Stimulated activated memory B cell treated with anti-CD40 and anti-IgM and Interleukin-4, amounts not matched to agents 10 μg/mL and 1 μg/mL and 100 μg/mL, for 72 hours (primary cell): ENCODE results near the gene UPK2.

Source experiments
- ATAC-seq: fragments of 150-1000 bp; cut with Tn5 transposase; 2 replicates; pipeline ENCODE4 v1.10.0; 2021
- H3K27ac Mint-ChIP-seq: one replicate; pipeline ENCODE4 v1.8.0; 2022; ENCODE audit warnings: mild to moderate bottlenecking, mixed read lengths
- H3K27me3 Mint-ChIP-seq: one replicate; pipeline ENCODE4 v1.8.0; 2022; ENCODE audit warnings: mixed read lengths
- H3K36me3 Mint-ChIP-seq: one replicate; pipeline ENCODE4 v1.8.0; 2022; ENCODE audit warnings: mixed read lengths
- H3K4me1 Mint-ChIP-seq: one replicate; pipeline ENCODE4 v1.8.0; 2022; ENCODE audit warnings: mixed read lengths
- H3K4me3 Mint-ChIP-seq: one replicate; pipeline ENCODE4 v1.8.0; 2022; ENCODE audit warnings: mild to moderate bottlenecking, moderate library complexity, mixed read lengths
- H3K9me3 Mint-ChIP-seq: one replicate; pipeline ENCODE4 v1.8.0; 2022; ENCODE audit warnings: mixed read lengths

Gene UPK2

DNA sequence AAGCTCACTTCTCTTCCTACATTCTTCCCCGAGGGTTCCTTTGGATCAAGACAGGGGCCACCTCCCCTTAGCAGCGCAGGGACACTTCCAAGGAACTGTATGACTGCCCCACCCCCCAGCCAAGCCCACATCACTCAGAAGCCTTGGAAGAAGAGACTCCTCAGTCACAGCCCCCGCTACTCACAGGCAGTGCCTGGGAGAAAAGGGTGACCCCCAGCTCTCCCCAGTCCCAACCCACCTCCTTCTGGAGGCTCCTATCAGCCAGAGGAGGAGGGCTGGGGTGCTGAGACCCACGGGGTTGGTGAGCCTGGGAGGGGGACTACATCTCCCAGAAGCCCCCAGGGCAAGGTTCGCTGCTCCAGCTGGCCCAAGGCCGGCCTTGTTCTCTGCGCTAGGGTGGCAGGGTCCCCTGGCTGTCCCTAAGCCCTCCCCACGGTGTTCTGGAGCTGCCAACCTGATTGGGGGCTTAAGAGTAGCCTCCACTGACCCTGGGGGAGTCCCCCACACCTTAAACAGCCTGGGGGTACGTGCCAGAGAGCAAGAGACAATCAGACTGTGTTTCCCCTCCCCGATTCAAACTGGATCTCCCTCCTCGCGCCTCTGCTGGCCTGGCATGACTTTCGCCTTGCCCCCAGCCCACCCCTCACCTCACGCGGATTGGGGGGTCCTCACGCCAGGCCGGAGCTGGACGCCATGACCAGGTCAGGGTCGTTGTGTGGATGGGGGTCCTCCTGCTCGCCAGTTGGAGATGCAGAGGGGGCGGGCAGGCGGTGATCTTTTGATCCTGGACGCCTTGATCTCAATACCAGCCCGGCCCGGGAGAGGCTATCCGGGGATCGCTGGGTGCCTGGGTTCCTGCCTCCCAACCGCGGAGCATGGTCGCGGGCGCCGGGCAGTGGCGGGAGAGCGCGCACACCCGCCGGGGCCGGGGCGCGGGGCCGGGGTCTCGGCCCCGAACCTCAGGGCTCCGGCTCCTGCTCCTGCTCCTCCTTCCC is 31.2 kb upstream of the UPK2 start:
- Mint-ChIP-seq H3K4me1 (peaks cover 76% of the 10 kb centered on the region), H3K4me3 (peak overlapping the region; percentile 86), H3K27me3 (no peaks in the 10 kb centered on the region), H3K36me3 (no peaks in the 10 kb centered on the region), H3K9me3 (no peaks in the 10 kb centered on the region), H3K27ac (peak overlapping the region; percentile 91)
- no peak for ATAC-seq

DNA sequence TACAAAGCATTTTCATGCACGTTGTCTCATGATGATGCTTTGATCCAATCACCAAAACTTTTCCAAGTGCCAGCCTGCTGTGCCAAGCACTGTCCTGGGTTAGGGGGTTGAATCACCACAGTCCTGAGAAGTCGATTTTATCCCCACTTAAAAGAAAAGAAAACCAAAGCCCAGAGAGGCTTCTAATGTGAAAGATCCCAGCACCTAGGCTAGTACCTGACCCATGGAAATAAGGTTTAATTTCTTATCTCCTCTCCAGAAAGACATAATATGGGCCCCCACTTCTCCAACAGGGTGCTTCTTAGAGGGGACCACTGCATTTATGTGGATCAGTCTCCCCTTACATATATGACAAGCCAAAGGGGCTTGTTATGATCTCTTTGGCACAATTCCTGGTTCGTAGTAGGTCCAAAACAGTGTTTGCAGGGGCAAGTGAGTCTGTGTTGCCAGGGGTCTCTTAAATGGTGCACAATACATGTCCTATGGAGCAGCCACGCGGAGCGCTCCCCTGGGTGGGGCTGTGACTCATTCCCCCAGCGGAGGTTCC is 28.5 kb upstream of the UPK2 start:
- H3K4me3 Mint-ChIP-seq = peak overlapping the region; percentile 97
- no peaks in the 10 kb centered on the region for H3K9me3 Mint-ChIP-seq
- peak overlapping the region; percentile 91 for H3K27ac Mint-ChIP-seq
- H3K36me3 Mint-ChIP-seq = no peaks in the 10 kb centered on the region
- H3K4me1 Mint-ChIP-seq = peaks cover 71% of the 10 kb centered on the region
- no peaks in the 10 kb centered on the region for H3K27me3 Mint-ChIP-seq
- ATAC-seq = no peak

DNA sequence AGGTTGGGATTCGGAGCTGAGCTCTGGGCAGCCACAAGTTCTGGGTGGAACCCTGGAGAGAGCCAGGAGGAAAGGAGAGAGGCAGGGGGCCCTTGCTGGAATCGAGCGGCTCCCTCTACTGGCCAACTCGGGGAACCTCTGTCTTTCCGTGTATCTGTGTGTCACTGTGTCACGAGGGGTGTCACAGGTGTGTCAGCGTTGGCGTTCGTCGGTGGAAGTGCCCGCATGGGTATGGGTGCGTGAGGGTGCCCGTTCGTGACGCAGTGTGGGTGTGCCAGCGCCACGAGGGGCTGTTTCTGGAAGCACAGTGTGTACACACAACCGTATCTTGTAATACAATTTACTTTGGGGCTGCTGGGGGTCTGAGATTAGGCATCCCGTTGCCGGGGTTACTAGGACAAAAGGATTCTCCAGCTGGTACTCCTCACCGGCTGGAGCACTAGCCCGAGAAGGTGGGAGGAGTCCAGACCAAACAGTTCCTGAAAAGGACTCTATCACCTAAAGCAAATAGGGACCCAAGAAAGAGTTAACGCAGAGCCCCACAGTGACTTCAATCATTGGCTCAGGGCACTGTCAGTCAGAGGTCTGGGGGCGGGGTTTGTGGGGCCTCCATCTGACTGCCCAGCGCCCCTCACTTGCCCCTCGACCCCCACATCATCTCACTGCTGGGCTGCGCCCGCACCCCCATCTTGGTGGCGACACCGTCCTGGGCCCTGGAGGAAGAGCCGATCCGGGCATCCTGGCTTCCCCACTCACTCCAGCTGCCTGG is 27.8 kb upstream of the UPK2 start:
- peak; percentile 77 for ATAC-seq
- Mint-ChIP-seq H3K27ac (peak overlapping the region; percentile 91), H3K36me3 (no peaks in the 10 kb centered on the region), H3K4me3 (peak overlapping the region; percentile 97), H3K27me3 (no peaks in the 10 kb centered on the region), H3K9me3 (no peaks in the 10 kb centered on the region), H3K4me1 (peaks cover 64% of the 10 kb centered on the region)

DNA sequence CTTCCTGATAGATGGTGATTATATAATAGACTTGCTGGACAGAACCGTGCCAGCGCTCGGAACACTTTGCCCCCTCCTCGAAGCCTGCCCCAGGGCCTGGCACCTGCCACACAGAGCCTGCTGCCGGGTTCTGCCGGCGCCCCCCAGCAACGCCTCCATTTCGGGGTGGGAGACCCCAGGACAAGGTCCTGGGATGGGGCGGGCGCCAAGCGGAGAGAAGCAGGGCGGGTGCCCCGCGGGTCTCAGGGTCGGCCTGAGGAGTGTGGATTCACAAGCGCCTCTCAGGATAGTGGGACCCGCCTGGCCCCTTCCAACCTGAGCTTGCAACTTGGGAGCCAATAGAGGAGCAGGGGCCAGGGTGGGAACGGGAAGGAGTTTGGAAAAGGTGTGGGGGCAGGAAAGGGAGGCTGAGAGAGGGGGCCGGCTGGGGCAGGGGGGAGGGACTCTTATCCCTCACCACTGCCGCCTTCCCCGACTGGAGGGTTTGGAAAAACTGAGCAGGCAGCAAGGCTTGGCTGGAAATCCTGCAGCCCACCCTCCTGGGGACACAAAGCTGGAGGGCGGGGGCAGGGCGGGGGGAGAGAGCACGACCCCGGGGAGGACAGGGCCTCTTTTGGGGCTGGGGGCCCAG is 27.1 kb upstream of the UPK2 start:
- peak overlapping the region; percentile 91 for H3K27ac Mint-ChIP-seq
- H3K36me3 Mint-ChIP-seq = no peaks in the 10 kb centered on the region
- no peaks in the 10 kb centered on the region for H3K9me3 Mint-ChIP-seq
- ATAC-seq = peak; percentile 3
- H3K4me1 Mint-ChIP-seq = peaks cover 62% of the 10 kb centered on the region
- H3K27me3 Mint-ChIP-seq = no peaks in the 10 kb centered on the region
- peak overlapping the region; percentile 97 for H3K4me3 Mint-ChIP-seq

DNA sequence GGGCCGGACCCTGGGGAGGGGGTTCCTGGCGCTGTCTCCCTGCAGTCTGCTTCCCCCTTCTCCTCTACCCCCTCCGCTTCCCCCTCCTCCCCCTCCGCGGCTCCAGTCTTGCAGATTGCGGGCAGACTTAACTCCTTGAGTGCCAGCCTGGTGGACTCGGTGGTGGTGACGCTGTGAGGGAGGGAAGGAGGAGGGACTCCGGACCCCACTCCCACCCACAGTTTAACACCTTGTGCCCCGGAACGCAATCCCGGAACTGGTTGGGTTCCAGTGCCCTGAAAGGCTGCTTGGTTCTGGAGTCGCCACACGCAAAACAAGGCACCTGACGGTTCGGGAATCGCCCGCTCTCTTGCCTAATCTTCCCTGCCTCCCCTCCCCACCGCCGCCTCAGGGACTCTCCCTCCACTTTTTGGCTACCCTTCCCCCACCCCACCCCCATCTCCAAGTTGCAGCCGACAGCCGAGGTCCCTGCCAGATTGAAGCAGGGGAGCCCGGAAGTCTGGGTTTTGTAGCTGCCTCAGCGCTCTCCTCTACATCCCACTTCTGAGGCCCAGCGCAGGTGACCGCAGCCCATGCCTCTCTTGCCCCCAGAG is 26.5 kb upstream of the UPK2 start:
- peaks cover 56% of the 10 kb centered on the region for H3K4me1 Mint-ChIP-seq
- H3K27me3 Mint-ChIP-seq = no peaks in the 10 kb centered on the region
- H3K36me3 Mint-ChIP-seq = no peaks in the 10 kb centered on the region
- ATAC-seq = peak; percentile 14
- H3K9me3 Mint-ChIP-seq = no peaks in the 10 kb centered on the region
- peak overlapping the region; percentile 91 for H3K27ac Mint-ChIP-seq
- peak overlapping the region; percentile 97 for H3K4me3 Mint-ChIP-seq

DNA sequence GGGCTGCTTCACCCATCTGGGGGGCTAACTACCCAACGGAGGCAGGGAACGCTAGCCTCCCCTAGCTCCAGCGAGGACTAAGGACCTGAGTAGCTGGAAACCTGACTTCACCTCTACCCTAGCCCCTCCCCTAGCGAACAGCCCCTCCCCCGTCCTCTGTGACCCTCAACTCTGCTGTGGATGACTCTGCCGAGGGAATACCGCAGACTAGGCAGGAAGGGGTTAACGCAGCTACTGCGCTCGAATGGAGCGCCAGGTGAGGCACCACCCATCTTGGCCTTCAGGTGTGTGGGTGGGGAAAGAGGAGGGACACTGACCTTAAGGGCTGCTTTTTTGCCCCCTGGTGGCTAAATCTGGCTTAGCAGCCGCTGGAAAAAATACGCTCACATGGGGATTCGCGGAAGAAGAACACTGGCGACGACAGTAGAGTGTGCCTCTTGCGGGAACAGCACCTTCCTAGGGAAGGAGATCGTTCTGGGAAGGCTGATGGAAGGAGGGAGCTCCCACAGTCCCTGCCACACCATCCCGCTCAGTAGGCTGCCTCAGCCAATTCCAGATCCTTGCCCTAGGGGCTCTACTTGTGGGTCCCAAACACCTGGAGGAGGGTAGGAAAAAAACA is 25.9 kb upstream of the UPK2 start:
- H3K27ac Mint-ChIP-seq = peak overlapping the region; percentile 91
- no peaks in the 10 kb centered on the region for H3K9me3 Mint-ChIP-seq
- H3K27me3 Mint-ChIP-seq = no peaks in the 10 kb centered on the region
- H3K4me1 Mint-ChIP-seq = peaks cover 59% of the 10 kb centered on the region
- peak overlapping the region; percentile 97 for H3K4me3 Mint-ChIP-seq
- ATAC-seq = peak; percentile 40
- no peaks in the 10 kb centered on the region for H3K36me3 Mint-ChIP-seq

DNA sequence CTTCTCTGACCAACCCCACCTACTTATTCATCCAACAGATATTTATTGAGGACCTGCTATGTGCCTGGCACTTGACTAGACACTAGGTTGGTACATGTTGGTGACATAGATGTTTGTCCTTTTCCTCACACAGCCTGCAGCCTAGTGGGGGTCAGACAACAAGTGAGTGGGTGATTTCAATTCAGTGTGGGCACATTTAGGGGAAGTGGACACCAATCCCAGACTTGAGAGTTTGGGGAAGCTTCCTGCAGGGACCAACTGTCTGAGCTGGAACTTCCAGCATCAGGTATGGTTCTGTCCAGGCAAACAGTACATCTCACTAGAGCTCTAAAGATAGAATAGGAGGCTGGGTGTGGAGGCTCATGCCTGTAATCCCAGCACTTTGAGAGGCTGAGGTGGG is 24.5 kb upstream of the UPK2 start:
- Mint-ChIP-seq H3K27ac (peak overlapping the region; percentile 91), H3K9me3 (no peaks in the 10 kb centered on the region), H3K4me1 (peaks cover 56% of the 10 kb centered on the region), H3K27me3 (no peaks in the 10 kb centered on the region), H3K4me3 (no peak overlapping the region), H3K36me3 (no peaks in the 10 kb centered on the region)
- ATAC-seq = no peak

DNA sequence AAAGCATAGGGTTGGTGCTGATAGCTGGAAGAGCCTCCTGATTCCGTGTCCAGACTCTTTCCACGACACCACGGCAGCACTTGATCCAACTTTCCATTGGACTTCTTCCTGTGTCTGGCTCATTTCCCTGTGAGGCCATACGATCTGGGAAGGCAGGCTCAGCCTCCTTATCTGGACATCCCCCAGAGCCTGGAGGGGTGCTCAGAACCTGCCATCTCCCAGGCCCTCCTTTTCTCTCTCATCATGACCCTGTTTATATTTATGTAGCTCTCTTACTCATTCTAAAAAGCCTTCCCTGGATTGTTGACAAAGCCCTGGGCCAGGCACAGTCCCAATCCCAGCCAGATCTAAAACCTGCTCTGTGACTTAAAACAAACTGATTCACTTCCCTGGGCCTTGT is 22.6 kb upstream of the UPK2 start:
- no peak overlapping the region for H3K4me3 Mint-ChIP-seq
- ATAC-seq = no peak
- no peaks in the 10 kb centered on the region for H3K9me3 Mint-ChIP-seq
- no peak overlapping the region for H3K27ac Mint-ChIP-seq
- H3K4me1 Mint-ChIP-seq = peaks cover 37% of the 10 kb centered on the region
- no peaks in the 10 kb centered on the region for H3K36me3 Mint-ChIP-seq
- no peaks in the 10 kb centered on the region for H3K27me3 Mint-ChIP-seq

DNA sequence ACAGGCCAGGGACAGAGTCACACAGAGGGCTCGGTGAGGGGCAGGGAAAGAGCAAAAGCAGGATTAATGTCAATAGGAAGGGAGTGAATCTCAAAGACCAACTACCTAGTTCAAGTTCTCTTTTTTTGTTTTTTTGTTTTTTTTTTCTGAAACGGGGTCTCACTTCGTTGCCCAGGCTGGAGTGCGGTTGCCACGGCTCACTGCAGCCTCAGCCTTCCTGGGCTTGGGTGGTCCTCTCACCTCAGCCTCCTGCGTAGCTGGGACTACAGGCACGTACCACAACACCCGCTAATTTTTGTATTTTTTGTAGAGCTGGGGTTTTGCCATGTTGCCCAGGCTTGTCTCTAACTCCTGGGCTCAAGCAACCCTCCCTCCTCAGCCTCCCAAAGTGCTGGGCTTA is 20.7 kb upstream of the UPK2 start:
- peak; percentile 61 for ATAC-seq
- H3K27ac Mint-ChIP-seq = no peak overlapping the region
- H3K9me3 Mint-ChIP-seq = no peaks in the 10 kb centered on the region
- no peaks in the 10 kb centered on the region for H3K36me3 Mint-ChIP-seq
- H3K4me3 Mint-ChIP-seq = no peak overlapping the region
- peaks cover 30% of the 10 kb centered on the region for H3K4me1 Mint-ChIP-seq
- H3K27me3 Mint-ChIP-seq = no peaks in the 10 kb centered on the region

DNA sequence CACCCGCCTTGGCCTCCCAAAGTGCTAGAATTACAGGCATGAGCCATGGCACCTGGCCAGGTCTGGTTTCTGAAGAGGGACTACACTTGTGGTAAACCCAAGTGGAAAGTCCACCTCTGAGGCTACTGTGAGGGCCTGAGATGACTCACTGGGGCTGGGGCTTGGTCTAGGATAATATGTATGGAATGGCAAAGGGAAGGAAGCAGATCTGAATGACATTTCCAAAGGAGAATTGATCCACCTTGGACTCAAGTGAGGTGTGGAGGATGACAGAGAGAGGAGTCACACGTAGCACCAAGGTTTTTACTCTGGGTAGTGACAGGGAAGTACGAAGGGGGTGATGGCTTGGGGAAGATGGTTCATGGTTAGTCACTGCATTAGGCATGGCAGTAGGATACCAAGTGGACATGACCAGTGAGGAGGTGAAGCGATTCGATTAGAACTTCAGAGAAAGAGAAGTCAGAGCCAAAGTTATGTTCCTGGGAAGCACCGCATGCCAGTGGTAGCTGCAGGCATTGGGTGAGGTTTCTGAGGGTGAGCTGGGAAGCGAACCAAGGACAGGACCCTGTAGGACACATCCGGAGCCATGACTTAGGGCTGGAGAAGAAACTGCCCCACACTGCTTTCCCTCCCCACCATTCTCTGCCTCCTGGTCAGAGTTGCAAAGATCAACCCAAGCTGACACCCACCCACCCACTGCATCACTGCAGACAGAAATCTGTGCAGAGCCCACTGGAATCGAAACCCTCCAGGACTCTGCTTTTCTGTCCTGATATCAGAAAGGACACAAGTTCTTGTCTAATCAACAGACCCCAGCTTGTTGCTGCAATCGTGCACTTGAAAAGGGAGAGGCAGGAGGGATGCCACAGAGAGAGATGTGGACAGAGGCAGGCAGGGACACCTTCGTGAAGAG is 17.4 kb upstream of the UPK2 start:
- Mint-ChIP-seq H3K4me3 (no peak overlapping the region), H3K27ac (no peak overlapping the region), H3K27me3 (peaks cover 8% of the 10 kb centered on the region), H3K36me3 (no peaks in the 10 kb centered on the region), H3K4me1 (peaks cover 16% of the 10 kb centered on the region), H3K9me3 (no peaks in the 10 kb centered on the region)
- ATAC-seq = peak; percentile 28

DNA sequence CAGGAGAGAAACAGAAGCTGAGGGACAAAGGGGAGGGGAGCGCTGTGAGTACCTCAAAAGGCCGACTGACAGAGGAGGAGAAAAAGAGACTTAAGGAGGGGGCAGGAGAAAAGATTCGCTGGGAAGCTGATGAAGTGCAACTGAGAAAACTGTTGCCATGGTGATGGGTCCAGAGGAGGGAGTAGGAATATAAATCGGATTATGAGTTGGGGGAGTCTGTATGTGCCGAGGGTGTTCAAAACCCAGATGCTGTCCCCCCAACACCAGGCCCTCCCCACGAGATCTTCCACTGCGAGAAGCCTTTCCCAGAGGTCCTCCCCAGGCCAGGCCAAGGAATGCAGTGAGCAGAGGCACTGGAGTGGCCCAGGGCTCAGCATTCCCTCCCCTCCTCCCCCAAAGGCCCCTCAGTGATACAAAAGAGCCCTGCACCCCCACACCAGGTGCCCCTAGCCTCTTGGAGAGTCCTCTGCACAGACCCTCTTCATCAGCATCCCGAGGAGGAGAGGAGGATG is 16.6 kb upstream of the UPK2 start:
- H3K4me3 Mint-ChIP-seq = no peak overlapping the region
- H3K4me1 Mint-ChIP-seq = peaks cover 16% of the 10 kb centered on the region
- no peak for ATAC-seq

DNA sequence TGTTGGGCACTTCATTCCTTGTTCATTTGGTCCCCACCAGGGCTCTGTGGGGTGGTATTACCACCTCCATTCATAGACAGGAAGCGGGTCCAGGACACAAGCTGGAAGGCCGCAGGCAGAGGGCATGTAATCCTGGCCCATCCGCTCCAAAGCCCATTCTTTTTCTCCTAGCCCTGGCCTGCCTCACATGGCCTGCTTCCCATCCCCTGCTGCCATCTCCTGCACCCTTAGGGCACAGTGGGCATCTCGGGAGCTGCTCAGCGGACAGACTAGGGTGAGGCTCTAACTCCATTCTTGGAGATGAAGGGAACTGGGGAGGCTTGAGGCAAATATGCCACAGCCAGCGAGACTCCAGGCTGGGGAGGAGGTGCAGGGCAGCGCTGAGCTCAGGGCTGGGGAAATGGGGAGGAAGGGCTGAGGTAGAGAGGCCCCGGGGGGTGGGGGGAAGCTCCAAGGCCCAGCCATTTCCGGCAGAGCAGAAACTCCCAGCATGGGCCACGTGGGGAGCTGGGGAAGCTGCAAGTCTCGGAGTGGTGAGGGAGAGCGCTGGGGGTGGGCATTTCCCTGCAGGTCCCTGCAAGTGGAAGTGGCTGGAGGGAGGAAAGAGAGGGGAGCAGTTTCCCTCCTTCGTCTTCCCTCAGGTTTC is 16.0 kb upstream of the UPK2 start:
- peaks cover 12% of the 10 kb centered on the region for H3K4me1 Mint-ChIP-seq

More for the DNA sequence above, 16.6 kb upstream of the UPK2 start:
- no peaks in the 10 kb centered on the region for H3K9me3 Mint-ChIP-seq
- H3K27me3 Mint-ChIP-seq = peaks cover 8% of the 10 kb centered on the region
- H3K36me3 Mint-ChIP-seq = no peaks in the 10 kb centered on the region
- no peak overlapping the region for H3K27ac Mint-ChIP-seq

DNA sequence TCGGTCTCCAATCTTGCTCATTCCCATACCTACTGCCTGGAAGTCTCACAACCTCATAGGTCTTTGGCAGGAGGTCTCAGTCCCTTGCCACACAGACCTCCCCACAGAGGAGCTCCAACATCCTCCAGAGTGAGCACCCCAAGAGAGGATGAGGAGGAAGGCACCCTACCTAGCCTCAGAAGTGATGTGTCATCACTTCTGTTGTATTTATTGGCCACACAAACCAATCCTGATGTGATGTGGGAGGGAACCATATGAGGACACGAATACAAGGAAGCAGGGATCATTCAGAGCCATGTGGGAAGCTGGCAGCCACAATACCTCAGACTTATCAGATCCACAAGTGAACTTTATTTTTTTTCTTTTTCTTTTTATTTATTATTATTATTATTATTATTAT is 9.0 kb upstream of the UPK2 start:
- Mint-ChIP-seq H3K27ac (no peak overlapping the region), H3K4me1 (no peaks in the 10 kb centered on the region)

More for the DNA sequence above, 16.0 kb upstream of the UPK2 start:
- H3K9me3 Mint-ChIP-seq = no peaks in the 10 kb centered on the region
- peak; percentile 56 for ATAC-seq
- H3K4me3 Mint-ChIP-seq = no peak overlapping the region
- H3K27ac Mint-ChIP-seq = peak overlapping the region; percentile 43
- H3K36me3 Mint-ChIP-seq = no peaks in the 10 kb centered on the region
- peaks cover 8% of the 10 kb centered on the region for H3K27me3 Mint-ChIP-seq

More for the DNA sequence above, 9.0 kb upstream of the UPK2 start:
- Mint-ChIP-seq H3K4me3 (no peak overlapping the region), H3K27me3 (peaks cover 38% of the 10 kb centered on the region), H3K36me3 (no peaks in the 10 kb centered on the region), H3K9me3 (no peaks in the 10 kb centered on the region)
- ATAC-seq = no peak
